Choroid plexus epithelial cell (primary cell): ENCODE measurements around the gene BCL2L11.

Experiments used
- DNase-seq: peaks from one replicate; pipeline ENCODE4 v3.0.0-alpha.2; 2010; ENCODE audit warnings: low read depth
- H3K4me3 ChIP-seq: 2 replicates; pipeline ENCODE4 v1.5.1; 2011; ENCODE audit warnings: low read depth, mild to moderate bottlenecking, control low read depth, low read length, moderate library complexity
- CTCF ChIP-seq: conservative IDR thresholded peaks from 2 replicates; pipeline ENCODE4 v1.5.1; 2011; ENCODE audit warnings: low read depth, mild to moderate bottlenecking, control low read depth, inconsistent platforms, low read length, moderate library complexity

BCL2L11 gene

GRCh38 chr2:111209045-111209514 lies 88.4 kb downstream of the BCL2L11 start:
- peak; percentile 88 for DNase-seq
- no peak overlapping the region for H3K4me3 ChIP-seq
- no peak for TF ChIP-seq CTCF

GRCh38 chr2:111210036-111210435 lies 89.3 kb downstream of the BCL2L11 start:
- no peak for TF ChIP-seq CTCF
- no peak for DNase-seq
- no peak overlapping the region for H3K4me3 ChIP-seq

GRCh38 chr2:111213877-111214276 lies 93.2 kb downstream of the BCL2L11 start:
- H3K4me3 ChIP-seq, result no peak overlapping the region
- no peak for DNase-seq
- no peak for TF ChIP-seq CTCF

GRCh38 chr2:111216811-111217652 lies 96.3 kb downstream of the BCL2L11 start:
- H3K4me3 ChIP-seq, result no peak overlapping the region
- DNase-seq, result no peak
- TF ChIP-seq CTCF, result no peak
